Measurements from ENCODE around the gene CR1L.
"Not testable (repeated sequence)": the region's sequence is repeated elsewhere in the genome, so short reads cannot be mapped to it uniquely, and the experiment has no call there.

Gene CR1L

GRCh38 chr1:207676153-207676552, 31.2 kb downstream of the CR1L start:
- Histone ChIP-seq H3K36me3 (ENCODE audit: insufficient read depth, low read length) (no peaks in the 10 kb centered on the region), H4K20me1 (ENCODE audit: insufficient read depth, low read length) (no peaks in the 10 kb centered on the region), H2AFZ (ENCODE audit: low read length) (no peak overlapping the region), H3K9me2 (ENCODE audit: low read depth, low read length) (no peaks in the 10 kb centered on the region), H3K27ac (ENCODE audit: low read depth, low read length, poor library complexity, severe bottlenecking) (no peak overlapping the region), H3K9ac (ENCODE audit: low read length) (no peak overlapping the region), H3K4me1 (ENCODE audit: insufficient read depth, low read length, severe bottlenecking) (no peaks in the 10 kb centered on the region), H3K79me2 (ENCODE audit: insufficient read depth, low read length) (no peaks in the 10 kb centered on the region), H3K9me3 (ENCODE audit: low read length) (no peaks in the 10 kb centered on the region), H3K27me3 (ENCODE audit: insufficient read depth, low read length) (no peaks in the 10 kb centered on the region), H3K4me3 (ENCODE audit: low read depth, low read length, poor library complexity, severe bottlenecking) (no peak overlapping the region), H3F3A (ENCODE audit: insufficient read depth, low read length) (no peaks in the 10 kb centered on the region), H3K4me2 (ENCODE audit: low read length) (no peak overlapping the region)
- TF ChIP-seq CTCF (IDR thresholded peaks at IDR 0.05; ENCODE audit: low read length) (no peak), EZH2 (IDR thresholded peaks at IDR 0.05; ENCODE audit: borderline replicate concordance, low read length) (no peak)

DNA sequence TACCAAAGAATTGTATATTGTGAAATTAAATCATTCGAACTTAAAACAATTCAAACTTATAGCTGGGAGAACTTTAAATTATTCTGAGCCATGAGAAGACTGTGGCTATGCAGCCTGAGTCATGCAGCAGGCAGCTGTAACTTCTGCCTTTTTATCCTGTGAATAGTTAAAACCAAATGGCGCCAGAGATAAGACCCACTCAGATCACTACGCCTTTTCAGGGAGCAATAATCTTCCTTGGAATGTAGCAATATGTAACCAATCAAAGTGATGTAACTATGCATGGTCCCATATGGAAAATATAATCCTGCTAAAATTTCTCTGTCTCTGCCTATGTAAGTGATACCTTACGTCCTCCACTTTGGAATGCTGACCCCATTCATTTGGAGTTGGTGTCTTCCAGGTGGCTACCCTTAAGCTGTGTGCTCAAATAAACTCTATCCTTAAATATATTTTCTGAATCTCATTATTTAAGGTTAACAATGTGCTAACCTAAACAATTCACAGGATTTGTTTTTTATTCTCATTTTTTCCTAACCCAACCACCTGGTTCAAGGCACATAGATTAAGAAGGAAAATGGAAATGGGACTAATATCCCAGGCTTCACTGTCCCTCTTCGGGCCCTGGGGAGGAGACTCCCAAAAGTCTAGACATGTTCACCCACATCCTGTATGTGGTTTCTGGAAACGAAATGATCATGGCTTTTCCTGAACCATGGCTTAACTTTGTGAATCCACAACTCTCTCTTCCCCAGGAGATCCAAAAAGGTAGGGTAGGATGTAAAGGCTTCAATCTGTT, 35.9 kb downstream of the CR1L start:
- not testable (repeated sequence) for H3K27me3 ChIP-seq (ENCODE audit: insufficient read depth, low read length); H3F3A ChIP-seq (ENCODE audit: insufficient read depth, low read length); H3K79me2 ChIP-seq (ENCODE audit: insufficient read depth, low read length); H3K9me3 ChIP-seq (ENCODE audit: low read length); H3K9ac ChIP-seq (ENCODE audit: low read length); H4K20me1 ChIP-seq (ENCODE audit: insufficient read depth, low read length); H3K4me2 ChIP-seq (ENCODE audit: low read length); H3K36me3 ChIP-seq (ENCODE audit: insufficient read depth, low read length); H2AFZ ChIP-seq (ENCODE audit: low read length); H3K4me3 ChIP-seq (ENCODE audit: low read depth, low read length, poor library complexity, severe bottlenecking); H3K9me2 ChIP-seq (ENCODE audit: low read depth, low read length); H3K4me1 ChIP-seq (ENCODE audit: insufficient read depth, low read length, severe bottlenecking); H3K27ac ChIP-seq (ENCODE audit: low read depth, low read length, poor library complexity, severe bottlenecking)

GRCh38 chr1:207682872-207683434, 38.0 kb downstream of the CR1L start:
- not testable (repeated sequence) for H3K4me1 ChIP-seq (ENCODE audit: insufficient read depth, low read length, severe bottlenecking); H4K20me1 ChIP-seq (ENCODE audit: insufficient read depth, low read length)

GRCh38 chr1:207690551-207690950, 45.6 kb downstream of the CR1L start:
- H3K36me3 ChIP-seq (ENCODE audit: insufficient read depth, low read length); H3K4me2 ChIP-seq (ENCODE audit: low read length); H3K79me2 ChIP-seq (ENCODE audit: insufficient read depth, low read length); H3K9me2 ChIP-seq (ENCODE audit: low read depth, low read length); H3K9ac ChIP-seq (ENCODE audit: low read length); H3K27me3 ChIP-seq (ENCODE audit: insufficient read depth, low read length); H3K4me1 ChIP-seq (ENCODE audit: insufficient read depth, low read length, severe bottlenecking); H3K4me3 ChIP-seq (ENCODE audit: low read depth, low read length, poor library complexity, severe bottlenecking); H2AFZ ChIP-seq (ENCODE audit: low read length); H3K9me3 ChIP-seq (ENCODE audit: low read length); H3K27ac ChIP-seq (ENCODE audit: low read depth, low read length, poor library complexity, severe bottlenecking); H4K20me1 ChIP-seq (ENCODE audit: insufficient read depth, low read length); H3F3A ChIP-seq (ENCODE audit: insufficient read depth, low read length): not testable (repeated sequence)

More at GRCh38 chr1:207682872-207683434, 38.0 kb downstream of the CR1L start:
- H3K36me3 ChIP-seq (ENCODE audit: insufficient read depth, low read length); H3K9me3 ChIP-seq (ENCODE audit: low read length); H3K9ac ChIP-seq (ENCODE audit: low read length); H2AFZ ChIP-seq (ENCODE audit: low read length); H3K4me3 ChIP-seq (ENCODE audit: low read depth, low read length, poor library complexity, severe bottlenecking); H3K79me2 ChIP-seq (ENCODE audit: insufficient read depth, low read length); H3K27ac ChIP-seq (ENCODE audit: low read depth, low read length, poor library complexity, severe bottlenecking); H3K4me2 ChIP-seq (ENCODE audit: low read length); H3F3A ChIP-seq (ENCODE audit: insufficient read depth, low read length); H3K27me3 ChIP-seq (ENCODE audit: insufficient read depth, low read length); H3K9me2 ChIP-seq (ENCODE audit: low read depth, low read length): not testable (repeated sequence)
